Activated CD4-positive, alpha-beta T cell treated with anti-CD3 and anti-CD28 coated beads, Interleukin-2, amount 10 ng/mL, durations not matched to agents 24 days and 14 days (primary cell): ENCODE measurements around the gene ATXN7L2. TPM values are rescaled to one million over a fixed set of nuclear protein-coding genes. Genes with fewer than 3 reads are reported as not detected.

Experiments used
- total RNA-seq: library from RNA; stranded (reverse); gene quantifications from 2 replicates; pipeline ENCODE4 v1.2.3, GENCODE V29; 2022

Gene ATXN7L2
- total RNA-seq, 1 donor from 2014 or later, result 15.1 TPM

Other genes with a start within 250 kb of the ATXN7L2 start
- gene CELSR2, start 234.4 kb upstream of the ATXN7L2 start, total RNA-seq, result 3.8 and 4.1 TPM in 2 replicates
- 4.5 and 5.0 TPM in 2 replicates for gene PSRC1, start 200.8 kb upstream of the ATXN7L2 start, total RNA-seq
- not detected in 2 replicates for gene MYBPHL, start 176.9 kb upstream of the ATXN7L2 start, total RNA-seq
- gene SORT1, start 86.0 kb upstream of the ATXN7L2 start, total RNA-seq, result 1.2 and 1.4 TPM in 2 replicates
- gene PSMA5, start 57.5 kb upstream of the ATXN7L2 start, total RNA-seq, result 262 and 270 TPM in 2 replicates
- 0.07 TPM in 1 of 2 replicates, not detected in the other for gene SYPL2, start 17.4 kb upstream of the ATXN7L2 start, total RNA-seq
- gene CYB561D1, start 10.2 kb downstream of the ATXN7L2 start, total RNA-seq, result 11.3 and 13.1 TPM in 2 replicates
- 1.1 TPM in 2 replicates for gene AMIGO1, start 25.8 kb downstream of the ATXN7L2 start, total RNA-seq
- gene GPR61, start 56.0 kb downstream of the ATXN7L2 start, total RNA-seq, result 0.14 TPM in 1 of 2 replicates, not detected in the other
- gene GNAI3, start 64.7 kb downstream of the ATXN7L2 start, total RNA-seq, result 8.7 and 8.8 TPM in 2 replicates
- 0.33 TPM in 2 replicates for gene GNAT2, start 135.7 kb downstream of the ATXN7L2 start, total RNA-seq
- 92.2 and 97.8 TPM in 2 replicates for gene AMPD2, start 135.9 kb downstream of the ATXN7L2 start, total RNA-seq
- 6.8 and 9.9 TPM in 2 replicates for gene GSTM4, start 172.2 kb downstream of the ATXN7L2 start, total RNA-seq
- 17.5 and 18.4 TPM in 2 replicates for gene GSTM2, start 184.2 kb downstream of the ATXN7L2 start, total RNA-seq
- 92.2 and 94.2 TPM in 2 replicates for gene GSTM1, start 203.9 kb downstream of the ATXN7L2 start, total RNA-seq
- 0.07 TPM in 1 of 2 replicates, not detected in the other for gene GSTM5, start 228.3 kb downstream of the ATXN7L2 start, total RNA-seq